ENCODE measurements around the gene TSPEAR.

DNA sequence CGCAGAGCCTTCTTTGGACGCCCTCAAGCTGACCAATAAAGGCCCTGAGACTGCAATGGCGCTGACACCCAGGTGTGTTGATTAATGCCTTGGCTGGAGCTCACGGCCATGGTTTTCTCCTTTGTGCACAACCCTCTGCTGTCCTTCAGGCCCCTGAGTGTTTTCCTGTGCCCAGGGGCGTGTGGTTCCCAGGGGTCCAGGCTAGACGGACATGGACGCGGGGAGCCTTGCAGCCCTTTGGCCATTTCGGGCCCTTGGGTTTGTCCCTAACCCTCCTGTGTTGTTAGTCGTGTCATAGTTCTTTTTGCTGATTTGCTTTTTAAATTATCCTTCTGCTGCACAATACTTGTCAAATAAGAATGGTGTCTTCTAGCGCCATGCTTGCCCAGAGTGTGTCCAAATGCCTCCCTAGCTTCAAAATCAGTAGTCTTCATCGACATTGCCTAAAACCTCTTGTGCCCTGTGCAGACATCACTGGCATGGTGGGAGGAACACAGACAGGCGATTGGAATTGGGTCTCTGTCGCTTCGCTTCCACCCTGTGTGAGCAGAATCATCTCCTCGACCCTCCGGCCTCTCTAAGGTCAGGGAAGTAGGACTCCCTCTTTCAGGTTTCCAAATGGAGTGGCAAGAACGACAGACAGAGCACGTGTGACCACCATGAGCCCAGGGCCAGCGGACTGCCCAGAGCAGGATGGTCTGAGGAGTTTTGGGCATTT is 135.9 kb downstream of the TSPEAR start:
- TF ChIP-seq, protein P1, sequence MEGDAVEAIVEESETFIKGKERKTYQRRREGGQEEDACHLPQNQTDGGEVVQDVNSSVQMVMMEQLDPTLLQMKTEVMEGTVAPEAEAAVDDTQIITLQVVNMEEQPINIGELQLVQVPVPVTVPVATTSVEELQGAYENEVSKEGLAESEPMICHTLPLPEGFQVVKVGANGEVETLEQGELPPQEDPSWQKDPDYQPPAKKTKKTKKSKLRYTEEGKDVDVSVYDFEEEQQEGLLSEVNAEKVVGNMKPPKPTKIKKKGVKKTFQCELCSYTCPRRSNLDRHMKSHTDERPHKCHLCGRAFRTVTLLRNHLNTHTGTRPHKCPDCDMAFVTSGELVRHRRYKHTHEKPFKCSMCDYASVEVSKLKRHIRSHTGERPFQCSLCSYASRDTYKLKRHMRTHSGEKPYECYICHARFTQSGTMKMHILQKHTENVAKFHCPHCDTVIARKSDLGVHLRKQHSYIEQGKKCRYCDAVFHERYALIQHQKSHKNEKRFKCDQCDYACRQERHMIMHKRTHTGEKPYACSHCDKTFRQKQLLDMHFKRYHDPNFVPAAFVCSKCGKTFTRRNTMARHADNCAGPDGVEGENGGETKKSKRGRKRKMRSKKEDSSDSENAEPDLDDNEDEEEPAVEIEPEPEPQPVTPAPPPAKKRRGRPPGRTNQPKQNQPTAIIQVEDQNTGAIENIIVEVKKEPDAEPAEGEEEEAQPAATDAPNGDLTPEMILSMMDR (conservative IDR thresholded peaks at IDR 0.05; ENCODE audit: low read length) = no peak
- no peak for TF ChIP-seq EZH2phosphoT487 (IDR thresholded peaks at IDR 0.05; ENCODE audit: borderline replicate concordance, low read depth, low read length)

Data from OCI-LY7 (cell line).